CD4-positive, alpha-beta T cell (primary cell): Measurements from ENCODE around the gene PLOD1. TPM values are rescaled to one million over a fixed set of nuclear protein-coding genes. Genes with fewer than 3 reads are reported as not detected.

Source experiments
- ATAC-seq: fragments of 200-7000 bp; cut with Tn5 transposase; one replicate; pipeline ENCODE4 v1.10.0; 2022; ENCODE audit warnings: mild to moderate bottlenecking; ENCODE audit not compliant: poor library complexity
- CTCF ChIA-PET: fragments of 350-600 bp; sonication (Branson Sonifier 250); formaldehyde crosslinking; loops from one replicate; lab custom pipeline; 2021; ENCODE audit warnings: antibody characterized with exemption, inconsistent platforms; lab: Charles Lee
- POLR2A ChIA-PET: fragments of 350-600 bp; sonication (Branson Sonifier 250); formaldehyde crosslinking; loops from one replicate; lab custom pipeline; 2021; ENCODE audit warnings: antibody characterized with exemption, inconsistent platforms; lab: Charles Lee
- DNase-seq, 14 experiments: peaks; one replicate each; pipeline ENCODE4 v3.0.0-alpha.2; 2013 to 2020; ENCODE audit warnings: mixed read lengths in 2 of 14
- H3K27ac ChIP-seq, 2 donors: one replicate each; pipeline versions ENCODE4 v1.5.1 to v1.7.0; 2013; ENCODE audit warnings: low read length in 2 of 2, low read depth in 1 of 2, mild to moderate bottlenecking in 1 of 2
- H3K27me3 ChIP-seq, 2 experiments: 1 replicate in 1 of 2; 2 replicates in 1 of 2; pipeline versions ENCODE4 v1.6.1 to v1.7.0; 2013; ENCODE audit warnings: low read length in 2 of 2, control low read depth in 1 of 2, mild to moderate bottlenecking in 1 of 2, moderate library complexity in 1 of 2; ENCODE audit not compliant: insufficient read depth in 2 of 2, control insufficient read depth in 1 of 2
- H3K36me3 ChIP-seq: one replicate; pipeline ENCODE4 v1.6.1; 2013; ENCODE audit warnings: low read length, control low read depth; ENCODE audit not compliant: insufficient read depth
- H3K4me1 ChIP-seq: one replicate; pipeline ENCODE4 v1.6.1; 2013; ENCODE audit warnings: low read length, control low read depth; ENCODE audit not compliant: insufficient read depth
- H3K4me3 ChIP-seq: one replicate; pipeline ENCODE4 v1.5.1; 2013; ENCODE audit warnings: mild to moderate bottlenecking, low read length, moderate library complexity
- H3K9me3 ChIP-seq, 2 experiments: 1 replicate in 1 of 2; 2 replicates in 1 of 2; pipeline versions ENCODE4 v1.6.1 to v1.7.0; 2013; ENCODE audit warnings: low read length in 2 of 2, mild to moderate bottlenecking in 2 of 2, control low read depth in 1 of 2, moderate library complexity in 1 of 2; ENCODE audit not compliant: control insufficient read depth in 1 of 2, insufficient read depth in 1 of 2
- H3K27ac Mint-ChIP-seq: one replicate; pipeline ENCODE4 v1.8.0; 2020; ENCODE audit warnings: mixed read lengths
- H3K27me3 Mint-ChIP-seq: one replicate; pipeline ENCODE4 v1.8.0; 2021; ENCODE audit warnings: mixed read lengths
- H3K36me3 Mint-ChIP-seq: one replicate; pipeline ENCODE4 v1.8.0; 2021; ENCODE audit warnings: low read depth, mixed read lengths
- H3K4me1 Mint-ChIP-seq: one replicate; pipeline ENCODE4 v1.8.0; 2021; ENCODE audit warnings: low read depth, mixed read lengths
- H3K4me3 Mint-ChIP-seq: one replicate; pipeline ENCODE4 v1.8.0; 2020; ENCODE audit warnings: mild to moderate bottlenecking, mixed read lengths
- H3K9me3 Mint-ChIP-seq: one replicate; pipeline ENCODE4 v1.8.0; 2020; ENCODE audit warnings: mixed read lengths
- intact Hi-C, 2 experiments: fragments of 100-400 bp; cut with DNase I in 1 of 2; cut with micrococcal nuclease in 1 of 2; formaldehyde crosslinking; loops; one replicate each; pipeline versions ENCODE4 v1.15.1 to v1.9.0; 2023 to 2025; cut with DNase I, micrococcal nuclease
- total RNA-seq, 174 experiments: library from RNA in 2 of 174; stranded (reverse) in 2 of 174; gene quantifications; one replicate each; pipeline ENCODE4 v1.2.3 and lab custom pipeline; 2021 to 2026
- TF ChIP-seq, protein P1 (sequence below): fragments of 200-600 bp; IDR thresholded peaks from one replicate; pipeline ENCODE4 v1.8.0; 2022; ENCODE audit warnings: antibody characterized with exemption, mild to moderate bottlenecking

PLOD1 gene
- total RNA-seq, 2 experiments from 2014 or later = 1.6 to 1.8 TPM

DNA sequence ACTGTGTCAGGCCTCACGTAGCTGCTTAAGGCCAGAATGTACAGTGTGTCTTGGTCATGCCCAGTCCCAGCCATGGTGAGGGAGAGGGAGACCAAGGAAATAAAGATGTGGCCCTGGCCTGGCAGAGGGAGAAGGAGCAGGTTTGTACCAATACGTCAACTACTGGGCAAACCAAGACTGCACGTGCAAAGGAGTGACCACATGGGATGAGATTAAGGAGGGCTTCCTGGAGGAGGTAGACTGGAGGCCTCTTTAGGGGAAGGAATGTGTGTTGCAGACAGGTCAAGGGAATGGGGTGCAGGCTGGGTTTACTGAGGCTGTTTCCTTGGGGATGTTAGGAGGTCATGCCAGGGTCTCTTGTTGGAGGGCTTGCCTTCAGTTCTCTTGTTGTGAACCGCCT lies 7.8 kb downstream of the PLOD1 start:
- no peak overlapping the region for H3K27ac Mint-ChIP-seq
- DNase-seq (no peak), ATAC-seq (no peak)
- no peak overlapping the region for H3K27ac ChIP-seq
- no peaks in the 10 kb centered on the region for H3K4me1 ChIP-seq
- H3K27me3 ChIP-seq = no peaks in the 10 kb centered on the region
- no peaks in the 10 kb centered on the region for H3K4me1 Mint-ChIP-seq
- no peaks in the 10 kb centered on the region for H3K9me3 Mint-ChIP-seq
- H3K4me3 ChIP-seq = no peak overlapping the region
- intact Hi-C loops = no loop called here
- CTCF ChIA-PET = no interaction called here
- no peaks in the 10 kb centered on the region for H3K27me3 Mint-ChIP-seq
- no peaks in the 10 kb centered on the region for H3K36me3 Mint-ChIP-seq
- TF ChIP-seq, protein P1, sequence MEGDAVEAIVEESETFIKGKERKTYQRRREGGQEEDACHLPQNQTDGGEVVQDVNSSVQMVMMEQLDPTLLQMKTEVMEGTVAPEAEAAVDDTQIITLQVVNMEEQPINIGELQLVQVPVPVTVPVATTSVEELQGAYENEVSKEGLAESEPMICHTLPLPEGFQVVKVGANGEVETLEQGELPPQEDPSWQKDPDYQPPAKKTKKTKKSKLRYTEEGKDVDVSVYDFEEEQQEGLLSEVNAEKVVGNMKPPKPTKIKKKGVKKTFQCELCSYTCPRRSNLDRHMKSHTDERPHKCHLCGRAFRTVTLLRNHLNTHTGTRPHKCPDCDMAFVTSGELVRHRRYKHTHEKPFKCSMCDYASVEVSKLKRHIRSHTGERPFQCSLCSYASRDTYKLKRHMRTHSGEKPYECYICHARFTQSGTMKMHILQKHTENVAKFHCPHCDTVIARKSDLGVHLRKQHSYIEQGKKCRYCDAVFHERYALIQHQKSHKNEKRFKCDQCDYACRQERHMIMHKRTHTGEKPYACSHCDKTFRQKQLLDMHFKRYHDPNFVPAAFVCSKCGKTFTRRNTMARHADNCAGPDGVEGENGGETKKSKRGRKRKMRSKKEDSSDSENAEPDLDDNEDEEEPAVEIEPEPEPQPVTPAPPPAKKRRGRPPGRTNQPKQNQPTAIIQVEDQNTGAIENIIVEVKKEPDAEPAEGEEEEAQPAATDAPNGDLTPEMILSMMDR = no peak
- H3K9me3 ChIP-seq = no peaks in the 10 kb centered on the region
- H3K36me3 ChIP-seq = no peaks in the 10 kb centered on the region
- POLR2A ChIA-PET = no interaction called here
- H3K4me3 Mint-ChIP-seq = no peak overlapping the region

DNA sequence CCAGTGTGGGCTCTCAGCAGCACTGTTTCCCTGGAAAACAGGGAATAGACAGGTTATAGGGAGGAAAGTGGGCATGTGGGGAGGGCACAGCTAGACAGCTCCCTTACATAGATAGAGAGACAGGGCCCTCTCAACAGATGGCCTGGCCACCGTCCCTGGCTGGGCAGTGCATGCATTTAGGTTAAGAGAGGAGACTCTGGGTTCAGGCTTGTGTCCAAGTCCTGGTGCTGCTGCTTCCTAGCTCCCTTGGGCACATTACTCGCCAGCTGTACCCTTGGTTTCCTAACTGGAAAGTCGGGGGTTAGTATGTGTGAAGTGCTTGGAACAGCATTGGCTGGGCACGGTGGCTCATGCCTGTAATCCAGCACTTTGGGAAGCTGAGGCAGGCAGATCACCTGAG lies 9.1 kb downstream of the PLOD1 start:
- Mint-ChIP-seq H3K9me3 (no peaks in the 10 kb centered on the region), H3K27ac (no peak overlapping the region), H3K4me3 (no peak overlapping the region), H3K36me3 (no peaks in the 10 kb centered on the region), H3K27me3 (no peaks in the 10 kb centered on the region), H3K4me1 (no peaks in the 10 kb centered on the region)
- ATAC-seq (no peak), DNase-seq (no peak)
- intact Hi-C loops = no loop called here
- H3K4me3 ChIP-seq = no peak overlapping the region
- no peaks in the 10 kb centered on the region for H3K36me3 ChIP-seq
- no peak overlapping the region for H3K27ac ChIP-seq
- no peaks in the 10 kb centered on the region for H3K27me3 ChIP-seq
- no peaks in the 10 kb centered on the region for H3K4me1 ChIP-seq
- ChIA-PET POLR2A (no interaction called here), CTCF (no interaction called here)
- TF ChIP-seq, protein P1 = no peak
- H3K9me3 ChIP-seq = no peaks in the 10 kb centered on the region

DNA sequence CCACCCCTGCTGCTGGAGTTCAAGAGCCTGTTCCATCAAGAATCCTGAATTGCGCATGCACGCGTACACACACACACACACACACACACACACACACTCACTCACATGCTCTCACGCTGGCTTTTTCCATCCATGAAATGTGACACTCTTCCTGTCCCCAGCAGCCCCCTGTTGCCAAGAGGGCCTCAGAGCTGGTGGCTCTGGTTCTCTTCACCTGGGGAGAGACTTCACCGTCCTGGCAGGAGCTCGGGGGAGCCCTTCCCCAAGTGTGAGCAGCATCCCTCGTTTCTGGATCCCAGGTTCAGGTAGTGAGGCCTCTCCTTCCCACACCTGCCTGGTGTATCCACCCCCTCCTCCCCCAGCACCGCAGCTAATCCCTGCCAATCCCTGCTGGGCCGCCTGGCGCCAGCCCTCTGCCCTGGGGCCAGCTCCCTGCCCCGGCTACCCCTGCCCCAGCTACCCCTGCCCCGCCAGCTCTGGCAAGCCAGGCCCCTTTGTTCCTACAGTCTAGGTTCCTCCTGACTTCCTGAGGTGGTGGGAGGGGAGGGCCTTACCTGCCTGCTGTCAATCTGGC lies 9.9 kb downstream of the PLOD1 start:
- POLR2A ChIA-PET = interaction anchor here (0.5 kb wide), 1 partner anchor 17 kb away, joined by 3 read pairs; no protein-coding TSS in a partner anchor
- intact Hi-C loops = no loop called here

More for the DNA sequence above, 9.9 kb downstream of the PLOD1 start:
- DNase-seq (no peak), ATAC-seq (no peak)
- TF ChIP-seq, protein P1 = no peak
- Mint-ChIP-seq H3K27ac (no peak overlapping the region), H3K4me1 (no peaks in the 10 kb centered on the region), H3K27me3 (no peaks in the 10 kb centered on the region), H3K36me3 (no peaks in the 10 kb centered on the region), H3K9me3 (no peaks in the 10 kb centered on the region), H3K4me3 (no peak overlapping the region)
- Histone ChIP-seq H3K27ac (no peak overlapping the region), H3K4me1 (no peaks in the 10 kb centered on the region), H3K36me3 (no peaks in the 10 kb centered on the region), H3K27me3 (no peaks in the 10 kb centered on the region), H3K4me3 (no peak overlapping the region), H3K9me3 (no peaks in the 10 kb centered on the region)
- CTCF ChIA-PET = no interaction called here
